HG03064 (cell line): Measurements from ENCODE around the gene ANXA9.

Experiments
- ATAC-seq: cut with Tn5 transposase; IDR thresholded peaks from one replicate; pipeline ENCODE4 v1.9.1; 2021; ENCODE audit warnings: low read depth; ENCODE audit not compliant: unreplicated experiment

ANXA9 gene

DNA sequence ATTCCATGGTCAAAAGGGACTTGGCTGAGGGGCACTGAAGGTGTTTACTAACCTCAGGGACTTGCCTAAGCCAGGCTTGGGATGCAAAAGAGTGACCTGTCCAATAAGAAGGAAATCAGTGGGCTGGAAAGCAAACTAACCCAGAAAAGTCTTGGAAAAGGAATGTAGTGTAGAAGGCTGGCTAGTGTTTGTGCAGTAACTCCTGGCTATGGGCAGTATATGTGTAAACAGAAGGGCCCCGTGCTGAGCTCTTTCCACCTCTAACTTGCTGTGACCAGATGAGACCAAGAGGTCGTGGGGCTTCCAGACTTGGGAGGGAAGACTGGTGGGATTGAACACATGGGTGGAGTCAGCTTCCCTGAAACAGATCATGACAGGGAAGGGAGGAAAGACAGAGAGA, 20.5 kb downstream of the ANXA9 start:
- ATAC-seq = no peak

DNA sequence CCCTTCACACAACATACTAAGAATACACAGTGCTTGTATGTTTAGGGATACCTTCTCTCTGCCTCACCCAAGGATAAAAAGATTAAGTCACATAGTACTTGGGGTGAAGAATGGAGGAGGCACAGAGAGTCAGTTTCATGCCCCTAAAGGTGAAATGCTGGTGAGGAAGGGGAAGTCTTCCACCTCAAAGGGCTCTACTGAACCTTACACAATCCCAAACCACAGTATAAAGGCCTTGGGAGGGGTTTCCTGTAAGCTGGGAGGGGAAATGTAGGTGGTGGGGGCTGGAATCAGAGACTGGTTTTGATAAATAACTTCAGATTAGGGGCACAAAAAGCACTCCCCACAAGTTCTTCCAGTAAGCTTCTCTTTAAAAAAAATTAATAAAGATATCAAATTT, 21.1 kb downstream of the ANXA9 start:
- ATAC-seq = no peak

GRCh38 chr1:151005729-151006319, 23.7 kb downstream of the ANXA9 start:
- ATAC-seq = no peak

GRCh38 chr1:151006327-151007052, 24.4 kb downstream of the ANXA9 start, which contains the start of gene MINDY1:
Gene MINDY1, minus strand, starts transcription at chr1:151006902. Its CDS starts 4,285 bp downstream, at chr1:151002617.
- no peak for ATAC-seq

GRCh38 chr1:151007853-151008243, 25.8 kb downstream of the ANXA9 start:
- ATAC-seq = no peak

DNA sequence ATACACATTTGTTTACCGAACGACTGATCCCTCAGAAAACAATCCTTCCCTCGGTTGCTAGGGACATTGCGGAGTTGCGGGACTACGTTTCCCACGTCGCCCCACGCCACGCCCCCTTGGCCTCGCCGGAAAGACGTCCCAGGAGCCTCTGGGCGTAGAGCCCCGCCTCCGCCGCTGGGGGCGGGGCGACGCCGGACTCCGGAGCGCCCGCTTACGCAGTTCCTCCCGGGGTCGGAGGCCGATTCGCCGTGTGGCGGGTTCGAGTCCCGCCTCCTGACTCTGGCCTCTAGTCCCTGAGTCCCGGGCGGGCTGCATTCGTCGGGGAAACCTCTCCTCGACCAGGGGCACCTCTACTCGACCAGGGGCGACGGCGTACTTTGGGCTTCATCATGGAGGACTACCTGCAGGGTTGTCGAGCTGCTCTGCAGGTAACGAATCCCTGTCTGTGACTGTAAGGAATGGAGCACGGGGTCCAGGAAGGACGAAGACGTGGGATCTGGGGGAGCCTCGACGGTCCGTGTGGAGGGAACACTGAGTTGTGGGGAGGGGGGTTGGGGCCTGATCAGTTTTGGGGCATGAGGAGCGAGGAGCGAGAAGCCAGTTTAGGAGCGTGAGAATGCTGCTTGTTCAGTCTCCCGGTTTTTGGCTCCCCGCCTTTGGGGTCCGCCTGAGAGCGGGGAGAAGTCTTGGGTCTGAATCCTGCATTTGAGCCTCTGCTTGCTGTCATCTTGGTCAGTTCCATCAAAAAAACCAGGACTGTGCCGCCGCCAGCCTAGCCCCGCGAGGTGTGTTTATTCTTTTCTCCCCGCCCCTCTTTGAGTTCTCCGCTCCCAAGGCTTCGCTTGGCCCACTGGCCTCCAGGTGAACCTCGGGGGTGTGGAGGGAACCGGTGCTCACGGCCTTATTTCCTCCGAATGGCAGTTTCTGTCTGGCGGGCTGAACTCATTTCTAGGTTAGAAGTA, 26.4 kb downstream of the ANXA9 start, which contains the start of gene PRUNE1:
PRUNE1 (plus strand) TSS at position 206 of the 962 bp plus-strand sequence; CDS start at position 390, 184 bp downstream.
- ATAC-seq = no peak

DNA sequence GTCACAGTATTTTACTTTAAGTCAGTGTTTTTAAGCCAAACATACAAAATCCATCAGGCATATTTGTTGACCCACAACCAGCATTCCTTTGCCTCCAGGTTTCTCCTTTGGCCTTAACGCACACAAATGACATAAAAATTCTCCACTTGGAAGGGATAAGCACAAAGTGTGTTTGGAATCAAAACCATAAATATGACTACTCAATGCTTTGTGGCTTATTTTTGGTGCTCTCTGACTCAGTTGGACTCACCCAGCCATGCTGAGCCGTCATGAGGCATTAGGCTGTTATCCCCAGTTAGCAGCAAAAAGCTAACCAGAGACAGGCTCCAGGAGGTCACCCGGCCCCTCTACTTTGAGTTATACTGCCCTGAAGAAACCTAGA, 27.1 kb downstream of the ANXA9 start:
- ATAC-seq = no peak

DNA sequence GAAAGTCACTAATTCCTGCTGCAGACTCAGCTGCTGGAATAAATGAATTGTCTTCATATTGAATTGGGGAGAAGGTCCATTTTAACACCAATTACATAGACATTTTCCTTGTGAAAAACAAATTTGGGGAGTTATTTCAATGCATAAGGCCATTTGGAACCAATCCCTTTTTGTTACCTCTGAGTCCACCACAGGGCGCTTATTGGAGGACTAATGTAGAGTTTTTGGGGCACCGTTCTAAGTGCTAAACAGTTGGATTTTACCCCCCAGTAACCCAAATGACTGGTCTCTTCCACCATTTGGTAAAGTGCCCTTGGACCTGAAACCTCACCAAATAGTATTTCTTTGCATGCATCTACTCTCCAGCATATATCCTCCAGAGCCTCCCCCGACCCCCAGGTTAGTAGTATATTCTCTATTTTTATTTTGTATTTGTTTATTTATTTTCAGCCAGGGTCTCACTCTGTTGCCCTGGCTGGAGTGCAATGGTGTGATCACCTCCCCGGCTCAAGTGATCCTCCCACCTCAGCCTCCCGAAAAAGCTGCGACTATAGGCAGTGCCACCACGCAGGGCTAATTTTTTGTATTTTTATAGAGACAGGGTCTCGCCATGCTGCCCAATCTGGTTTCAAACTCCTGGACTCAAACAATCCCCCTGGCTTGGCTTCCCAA, 27.7 kb downstream of the ANXA9 start:
- no peak for ATAC-seq

GRCh38 chr1:151010346-151010726, 28.2 kb downstream of the ANXA9 start:
- no peak for ATAC-seq

GRCh38 chr1:151011154-151011850, 29.2 kb downstream of the ANXA9 start:
- no peak for ATAC-seq

DNA sequence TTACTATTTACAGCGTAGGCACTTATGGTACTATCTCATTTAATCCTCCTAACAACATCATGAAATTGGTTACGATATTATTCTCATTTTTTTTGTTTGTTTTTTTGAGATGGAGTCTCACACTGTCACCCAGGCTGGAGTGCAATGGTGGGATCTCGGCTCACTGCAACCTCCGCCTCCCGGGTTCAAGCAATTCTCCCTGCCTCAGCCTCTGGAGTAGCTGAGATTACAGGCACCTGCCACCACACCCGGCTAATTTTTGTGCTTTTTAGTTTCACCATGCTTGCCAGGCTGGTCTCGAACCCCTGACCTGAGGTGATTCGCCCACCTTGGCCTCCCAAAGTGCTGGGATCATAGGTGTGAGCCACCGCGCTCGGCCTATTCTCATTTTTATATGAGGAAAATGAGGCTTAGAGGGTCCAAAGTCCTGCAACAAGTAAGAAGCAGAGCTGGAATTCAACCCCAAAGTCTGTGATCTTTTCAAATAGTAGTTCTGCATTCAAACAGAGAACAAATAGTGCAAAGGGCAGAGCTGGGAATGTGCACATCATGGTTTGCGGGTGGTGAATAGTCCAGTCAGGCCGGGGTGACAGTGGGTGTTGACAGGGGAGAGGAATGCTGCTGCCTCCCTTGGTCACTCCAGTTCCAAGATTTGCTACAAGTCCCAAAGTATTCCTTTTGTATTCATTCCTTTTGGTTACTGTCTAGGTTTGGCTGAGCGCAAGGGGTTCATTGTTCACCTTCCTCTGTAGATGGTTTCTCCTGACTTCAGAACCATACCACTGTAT, 30.8 kb downstream of the ANXA9 start:
- ATAC-seq = no peak

GRCh38 chr1:151013518-151013917, 31.4 kb downstream of the ANXA9 start:
- ATAC-seq = no peak

GRCh38 chr1:151024540-151025146, 42.6 kb downstream of the ANXA9 start:
- ATAC-seq = no peak

DNA sequence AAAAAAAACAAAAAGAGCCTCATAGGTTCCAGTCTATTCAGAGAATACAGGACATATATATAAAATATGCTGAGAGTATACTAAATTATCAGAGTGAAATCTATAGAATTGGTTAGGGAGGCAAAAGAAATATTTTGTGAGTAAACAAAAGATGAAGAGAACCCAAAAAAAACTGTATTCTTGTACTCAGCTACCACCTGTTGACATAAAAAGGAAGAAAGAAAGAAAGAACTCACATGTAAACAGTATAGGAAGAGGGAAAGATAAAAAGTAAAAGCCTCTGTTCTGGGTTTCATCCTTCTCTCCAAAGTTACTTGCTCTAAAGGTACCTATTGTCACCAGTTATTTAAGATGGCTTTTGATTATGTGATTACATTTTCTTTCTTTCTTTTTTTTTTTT, 44.4 kb downstream of the ANXA9 start:
- no peak for ATAC-seq

GRCh38 chr1:151032164-151032563, 50.1 kb downstream of the ANXA9 start:
- no peak for ATAC-seq

- no peak for ATAC-seq
These were observed 53.1 kb downstream of the ANXA9 start for GRCh38 chr1:151035167-151035566.

GRCh38 chr1:151036356-151036755, 54.3 kb downstream of the ANXA9 start, which contains the start of gene BNIPL:
Gene BNIPL, plus strand, starts transcription at chr1:151036586. Its CDS starts 140 bp downstream, at chr1:151036726.
- no peak for ATAC-seq

DNA sequence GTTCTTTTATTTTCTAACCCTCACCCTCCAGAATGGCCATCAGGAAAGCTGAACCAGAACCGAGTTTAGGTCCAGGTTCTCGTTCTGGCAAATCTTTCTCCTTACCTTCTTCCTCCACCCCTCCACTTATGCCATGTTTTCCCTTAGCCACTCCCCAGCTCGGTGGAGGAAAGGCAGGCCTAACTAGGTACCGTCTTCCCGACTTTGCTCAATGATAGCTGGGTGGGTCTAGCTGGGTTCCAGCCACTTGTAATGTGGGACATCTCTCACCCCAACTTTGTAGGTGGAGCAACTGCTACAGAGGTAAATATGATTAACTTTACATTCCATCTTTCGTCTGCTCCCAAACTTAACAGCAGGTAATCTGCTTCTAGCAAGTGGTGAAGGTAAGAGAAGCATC, 54.9 kb downstream of the ANXA9 start:
- ATAC-seq = no peak

DNA sequence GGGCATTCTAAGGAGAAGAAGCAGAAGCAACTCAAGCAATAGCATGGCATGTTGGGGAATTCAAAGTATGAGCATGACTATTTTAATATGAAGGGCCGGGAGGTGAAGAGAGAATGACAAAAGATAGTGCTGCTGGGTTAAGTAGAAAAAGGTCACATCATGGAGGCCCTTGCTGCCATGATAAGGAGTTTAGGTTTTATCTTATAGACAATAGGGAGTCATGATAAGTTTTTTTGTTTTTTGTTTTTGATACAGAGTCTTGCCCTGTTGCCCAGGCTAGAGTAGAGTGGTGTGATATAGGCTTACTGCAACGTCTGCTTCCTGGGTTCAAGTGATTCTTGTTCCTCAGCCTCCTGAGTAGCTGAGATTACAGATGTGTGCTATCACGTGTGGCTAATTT, 57.4 kb downstream of the ANXA9 start:
- ATAC-seq = no peak
